Measurements from ENCODE around the gene LRRC2.

The LRRC2 gene

GRCh38 chr3:46478341-46478740 is 87.8 kb downstream of the LRRC2 start:
- no peak overlapping the region for H3K4me3 ChIP-seq (ENCODE audit: low read depth, low read length)
- in situ Hi-C loops (cut with HindIII; ENCODE audit: low sequenced_read_pairs) = no loop called here
- TF ChIP-seq CTCF (IDR thresholded peaks at IDR 0.05; ENCODE audit: low read depth, low read length, missing control alignments) = no peak
- DNase-seq (ENCODE audit: low read depth) = no peak

- no peak for DNase-seq (ENCODE audit: low read depth)
- no peak overlapping the region for H3K4me3 ChIP-seq (ENCODE audit: low read depth, low read length)
- no peak for TF ChIP-seq CTCF (IDR thresholded peaks at IDR 0.05; ENCODE audit: low read depth, low read length, missing control alignments)
- in situ Hi-C loops (cut with HindIII; ENCODE audit: low sequenced_read_pairs) = no loop called here
These were observed 88.3 kb downstream of the LRRC2 start for GRCh38 chr3:46477756-46478155.

GRCh38 chr3:46477145-46477544 is 89.0 kb downstream of the LRRC2 start:
- TF ChIP-seq CTCF (IDR thresholded peaks at IDR 0.05; ENCODE audit: low read depth, low read length, missing control alignments) = no peak
- DNase-seq (ENCODE audit: low read depth) = no peak
- H3K4me3 ChIP-seq (ENCODE audit: low read depth, low read length) = no peak overlapping the region
- in situ Hi-C loops (cut with HindIII; ENCODE audit: low sequenced_read_pairs) = no loop called here

- TF ChIP-seq CTCF (IDR thresholded peaks at IDR 0.05; ENCODE audit: low read depth, low read length, missing control alignments) = no peak
- no peak for DNase-seq (ENCODE audit: low read depth)
- in situ Hi-C loops (cut with HindIII; ENCODE audit: low sequenced_read_pairs) = no loop called here
- H3K4me3 ChIP-seq (ENCODE audit: low read depth, low read length) = no peak overlapping the region
These were observed 93.4 kb downstream of the LRRC2 start for GRCh38 chr3:46472736-46473135.

- TF ChIP-seq CTCF (IDR thresholded peaks at IDR 0.05; ENCODE audit: low read depth, low read length, missing control alignments) = no peak
- H3K4me3 ChIP-seq (ENCODE audit: low read depth, low read length) = no peak overlapping the region
- in situ Hi-C loops (cut with HindIII; ENCODE audit: low sequenced_read_pairs) = no loop called here
- DNase-seq (ENCODE audit: low read depth) = no peak
These were observed 94.7 kb downstream of the LRRC2 start for GRCh38 chr3:46471371-46471914.

- in situ Hi-C loops (cut with HindIII; ENCODE audit: low sequenced_read_pairs) = no loop called here
- TF ChIP-seq CTCF (IDR thresholded peaks at IDR 0.05; ENCODE audit: low read depth, low read length, missing control alignments) = no peak
These were observed 95.3 kb downstream of the LRRC2 start for GRCh38 chr3:46470831-46471230.

More at GRCh38 chr3:46470831-46471230, 95.3 kb downstream of the LRRC2 start:
- H3K4me3 ChIP-seq (ENCODE audit: low read depth, low read length) = no peak overlapping the region
- no peak for DNase-seq (ENCODE audit: low read depth)

All from astrocyte of the cerebellum (primary cell).